Upper lobe of left lung (tissue), 6 donors: Measurements from ENCODE around the gene RPL31. TPM values are rescaled to one million over a fixed set of nuclear protein-coding genes. Genes with fewer than 3 reads are reported as not detected.

Experiments
- ATAC-seq, 2 donors: fragments of 200-7000 bp; cut with Tn5 transposase; one replicate each; pipeline ENCODE4 v1.9.1; 2022; ENCODE audit warnings: mild to moderate bottlenecking in 2 of 2, moderate library complexity in 2 of 2; ENCODE audit not compliant: low FRiP score in 2 of 2
- DNase-seq, 2 donors: peaks; one replicate each; pipeline ENCODE4 v3.0.0-alpha.2; 2019 to 2020
- H3K27ac ChIP-seq, 4 donors: fragments of 200-600 bp; sonication (generic); one replicate each; pipeline ENCODE4 v1.5.1; 2016 to 2019
- H3K27me3 ChIP-seq, 4 donors: fragments of 200-600 bp; sonication (generic); one replicate each; pipeline ENCODE4 v1.5.1; 2017 to 2019
- H3K36me3 ChIP-seq, 4 donors: fragments of 200-600 bp; sonication (generic); one replicate each; pipeline ENCODE4 v1.5.1; 2016 to 2019
- H3K4me1 ChIP-seq, 4 donors: fragments of 200-600 bp; sonication (generic); one replicate each; pipeline ENCODE4 v1.5.1; 2018 to 2019
- H3K4me3 ChIP-seq, 4 donors: fragments of 200-600 bp; sonication (generic); one replicate each; pipeline ENCODE4 v1.5.1; 2017 to 2019; ENCODE audit warnings: mild to moderate bottlenecking in 2 of 4, moderate library complexity in 1 of 4
- H3K9me3 ChIP-seq, 4 donors: fragments of 200-600 bp; sonication (generic); one replicate each; pipeline ENCODE4 v1.5.1; 2018 to 2019
- CTCF ChIP-seq, 6 experiments: fragments of 450-650 bp in 4 of 6; fragments of 200-600 bp in 2 of 6; sonication (generic) in 2 of 6; IDR thresholded peaks; one replicate each; pipeline ENCODE4 v1.5.1; 2016 to 2019; ENCODE audit warnings: antibody characterized with exemption in 6 of 6
- EP300 ChIP-seq, 4 donors: sonication (generic); formaldehyde crosslinking; IDR thresholded peaks; one replicate each; pipeline ENCODE4 v1.5.1; 2017; ENCODE audit warnings: antibody characterized with exemption in 4 of 4, control low read depth in 2 of 4
- POLR2A ChIP-seq, 4 donors: fragments of 450-650 bp; IDR thresholded peaks; one replicate each; pipeline ENCODE4 v1.5.1; 2016 to 2017; ENCODE audit warnings: antibody characterized with exemption in 4 of 4, mild to moderate bottlenecking in 2 of 4
- POLR2AphosphoS5 ChIP-seq, 2 donors: sonication (generic); formaldehyde crosslinking; IDR thresholded peaks; one replicate each; pipeline ENCODE4 v1.5.1; 2017; ENCODE audit warnings: antibody characterized with exemption in 2 of 2
- WGBS, 2 donors: methylation state at CpG; one replicate each; pipeline ENCODE4 v1.1.5; 2017 to 2018; 5-methylcytosine and 5-hydroxymethylcytosine counted together
- total RNA-seq, 6 donors: library from RNA; depleted of rRNA in 4 of 6; stranded (reverse); fragments of >200 nt in 4 of 6; gene quantifications; one replicate each; pipeline versions ENCODE4 v1.1.0 to v1.2.1, GENCODE V29; 2016 to 2021
- donor health status: DM: no; HTN: no; CAD: no; lungs with moderate emphysema.
- donor health status: DM: no; HTN: yes; CAD: no; lungs with severe emphysema.

The RPL31 gene
- total RNA-seq, 6 donors from 2014 or later: 422 to 1,166 (median 1,010) TPM

GRCh38 chr2:100998235-100998573, 3.9 kb upstream of the RPL31 start:
- Histone ChIP-seq H3K27ac (no peak overlapping the region), H3K9me3 (no peaks in the 10 kb centered on the region), H3K4me3 (no peak overlapping the region), H3K36me3 (peaks cover 0 to 19% (median 0%) of the 10 kb centered on the region in 4 donors), H3K27me3 (no peaks in the 10 kb centered on the region), H3K4me1 (peaks cover under 1 to 12% (median 8%) of the 10 kb centered on the region in 4 donors)
- no peak for TF ChIP-seq POLR2AphosphoS5 (IDR thresholded peaks at IDR 0.05)
- TF ChIP-seq CTCF (IDR thresholded peaks at IDR 0.05): no peak
- TF ChIP-seq POLR2A (IDR thresholded peaks at IDR 0.05): no peak
- TF ChIP-seq EP300 (IDR thresholded peaks at IDR 0.05): no peak
- ATAC-seq: no peak
- DNase-seq: no peak
- WGBS, 2 donors: 78 to 81% methylated on average over 6 of the region's 6 CpGs

DNA sequence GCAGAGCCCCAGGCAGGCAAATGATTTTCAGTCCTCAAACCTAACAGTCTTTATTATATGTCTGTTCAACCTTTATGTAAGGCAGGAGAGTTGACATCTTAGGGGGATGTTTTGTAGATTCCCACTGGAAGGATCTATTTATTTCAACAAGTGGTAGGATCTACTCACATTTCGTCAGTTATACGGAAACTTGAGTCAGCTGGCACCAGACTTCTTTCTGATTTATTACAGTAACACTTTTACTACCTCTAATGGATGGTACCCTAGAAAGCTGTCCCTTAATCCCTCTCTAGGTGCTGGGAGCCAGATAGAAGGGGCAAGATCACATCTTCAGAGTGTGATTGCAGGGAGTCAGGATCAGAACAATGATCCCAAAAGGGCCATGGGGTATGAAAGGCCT, 2.1 kb upstream of the RPL31 start:
- H3K27me3 ChIP-seq: no peaks in the 10 kb centered on the region
- TF ChIP-seq CTCF (IDR thresholded peaks at IDR 0.05) (no peak), POLR2AphosphoS5 (IDR thresholded peaks at IDR 0.05) (no peak), POLR2A (IDR thresholded peaks at IDR 0.05) (no peak), EP300 (IDR thresholded peaks at IDR 0.05) (no peak)
- DNase-seq: no peak
- no peaks in the 10 kb centered on the region for H3K9me3 ChIP-seq
- 94 to 95% methylated on average over 2 of the region's 2 CpGs for WGBS, 2 donors
- no peak overlapping the region for H3K4me3 ChIP-seq
- H3K4me1 ChIP-seq: peaks cover 13 to 30% (median 23%) of the 10 kb centered on the region in 4 donors
- no peak overlapping the region for H3K27ac ChIP-seq
- no peak for ATAC-seq
- H3K36me3 ChIP-seq: peaks cover 9 to 26% (median 14%) of the 10 kb centered on the region in 4 donors

- DNase-seq: no peak
- ATAC-seq: peak in 1 of 2 donors; percentile 7
- Histone ChIP-seq H3K9me3 (no peaks in the 10 kb centered on the region), H3K27me3 (no peaks in the 10 kb centered on the region), H3K4me3 (peak overlapping the region; percentile 79 to 83 (median 80)), H3K4me1 (peaks cover 13 to 41% (median 23%) of the 10 kb centered on the region in 4 donors), H3K27ac (peak overlapping the region; percentile 84 to 92 (median 90)), H3K36me3 (peaks cover 36 to 46% (median 38%) of the 10 kb centered on the region in 4 donors)
- no peak for TF ChIP-seq CTCF (IDR thresholded peaks at IDR 0.05)
- TF ChIP-seq POLR2AphosphoS5 (IDR thresholded peaks at IDR 0.05): no peak
- TF ChIP-seq POLR2A (IDR thresholded peaks at IDR 0.05): no peak
- TF ChIP-seq EP300 (IDR thresholded peaks at IDR 0.05): no peak
- 2 to 3% methylated on average over 22 to 26 of the region's 26 CpGs for WGBS, 2 donors
Observed at GRCh38 chr2:101002562-101003277, 631 bp downstream of the RPL31 start.

DNA sequence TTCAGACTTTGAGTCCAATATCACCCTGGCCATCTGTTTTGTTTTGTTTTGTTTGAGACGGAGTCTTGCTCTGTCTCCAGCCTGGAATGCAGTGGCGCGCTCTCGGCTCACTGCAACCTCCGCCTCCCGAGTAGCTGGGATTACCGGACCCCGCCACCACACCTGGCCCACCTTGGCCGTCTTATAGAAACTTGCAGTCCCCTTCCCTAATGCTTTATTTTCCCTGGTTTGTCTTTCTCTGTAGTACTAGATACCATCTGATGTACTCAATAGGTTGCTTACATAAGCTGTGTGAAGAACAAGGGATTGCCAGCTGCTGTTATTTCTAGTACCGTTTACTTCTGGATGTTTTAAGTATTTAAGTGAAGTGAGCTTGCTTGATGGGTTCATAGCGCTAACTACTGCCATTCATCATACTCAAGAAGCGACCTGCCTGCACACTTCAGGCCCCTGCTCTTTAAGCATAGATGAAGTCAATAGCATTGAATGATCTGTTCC, 1.2 kb downstream of the RPL31 start:
- H3K27ac ChIP-seq: peak overlapping the region; percentile 84 to 92 (median 90)
- no peaks in the 10 kb centered on the region for H3K27me3 ChIP-seq
- H3K36me3 ChIP-seq: peaks cover 39 to 52% (median 43%) of the 10 kb centered on the region in 4 donors
- 29 to 44% methylated on average over 12 of the region's 12 CpGs for WGBS, 2 donors
- DNase-seq (peak in 1 of 2 donors; percentile 63), ATAC-seq (no peak)
- H3K4me3 ChIP-seq: peak overlapping the region; percentile 79 to 83 (median 80)
- no peaks in the 10 kb centered on the region for H3K9me3 ChIP-seq
- TF ChIP-seq POLR2A (IDR thresholded peaks at IDR 0.05) (no peak), CTCF (IDR thresholded peaks at IDR 0.05) (no peak), EP300 (IDR thresholded peaks at IDR 0.05) (no peak), POLR2AphosphoS5 (IDR thresholded peaks at IDR 0.05) (no peak)
- peaks cover 13 to 41% (median 23%) of the 10 kb centered on the region in 4 donors for H3K4me1 ChIP-seq
